HG03095 (cell line): Measurements from ENCODE around the gene BCL2L12.

Experiments used
- ATAC-seq: cut with Tn5 transposase; IDR thresholded peaks from one replicate; pipeline ENCODE4 v1.9.1; 2021; ENCODE audit warnings: moderate library complexity; ENCODE audit not compliant: unreplicated experiment

Gene BCL2L12

GRCh38 chr19:49641688-49642491 is 23.8 kb upstream of the BCL2L12 start, which contains the start of gene SCAF1:
Gene SCAF1 (plus strand): TSS chr19:49642209. CDS start chr19:49645027, 2,818 bp downstream.
- ATAC-seq: peak; percentile 42

GRCh38 chr19:49642492-49643035 is 23.2 kb upstream of the BCL2L12 start:
- no peak for ATAC-seq

- ATAC-seq: no peak
Observed at GRCh38 chr19:49643466-49643865, 22.3 kb upstream of the BCL2L12 start.

- no peak for ATAC-seq
Observed at GRCh38 chr19:49645592-49645991, 20.1 kb upstream of the BCL2L12 start.

- no peak for ATAC-seq
Observed at GRCh38 chr19:49645995-49646394, 19.7 kb upstream of the BCL2L12 start.

- no peak for ATAC-seq
Observed at GRCh38 chr19:49646586-49646985, 19.1 kb upstream of the BCL2L12 start.

- ATAC-seq: no peak
Observed at GRCh38 chr19:49651029-49651819, 14.5 kb upstream of the BCL2L12 start.

GRCh38 chr19:49651820-49652550 is 13.7 kb upstream of the BCL2L12 start:
- ATAC-seq: no peak

- ATAC-seq: no peak
Observed at GRCh38 chr19:49652551-49653465, 12.9 kb upstream of the BCL2L12 start.

GRCh38 chr19:49653466-49653806 is 12.3 kb upstream of the BCL2L12 start:
- no peak for ATAC-seq

GRCh38 chr19:49654581-49654980 is 11.2 kb upstream of the BCL2L12 start:
- ATAC-seq: no peak

GRCh38 chr19:49655570-49656455 is 9.9 kb upstream of the BCL2L12 start:
- no peak for ATAC-seq

GRCh38 chr19:49656456-49657109 is 9.2 kb upstream of the BCL2L12 start:
- no peak for ATAC-seq

- no peak for ATAC-seq
Observed at GRCh38 chr19:49657493-49658138, 8.1 kb upstream of the BCL2L12 start.

- ATAC-seq: no peak
Observed at GRCh38 chr19:49658139-49658517, 7.6 kb upstream of the BCL2L12 start.

GRCh38 chr19:49658566-49659442 is 6.9 kb upstream of the BCL2L12 start:
- no peak for ATAC-seq

- ATAC-seq: no peak
Observed at GRCh38 chr19:49660338-49660961, 5.3 kb upstream of the BCL2L12 start.
